ENCODE data around the gene ARL5A. TPM values are rescaled to one million over a fixed set of nuclear protein-coding genes. Genes with fewer than 3 reads are reported as not detected.

ARL5A gene
- total and polyA plus RNA-seq, 8 donors, result 4.6 to 27.5 (median 16.5) TPM

DNA sequence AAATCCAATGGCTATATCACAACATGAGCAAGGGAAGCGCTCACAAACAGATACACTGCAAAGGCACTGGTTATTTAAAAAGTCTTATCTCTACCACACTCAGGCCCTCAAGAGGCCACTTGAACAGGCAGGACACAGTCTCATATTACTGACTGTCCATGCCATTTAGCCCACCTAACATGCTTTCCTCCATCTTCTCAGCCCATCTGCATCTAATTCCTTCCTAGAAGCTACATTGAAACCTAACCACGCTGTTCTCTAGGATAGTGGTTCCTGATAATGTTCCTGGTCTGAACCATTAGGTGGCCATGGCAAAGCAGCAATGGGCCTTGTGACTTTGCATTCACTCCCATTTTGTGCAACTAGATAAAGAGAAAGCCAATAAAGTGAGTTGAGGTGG, 71.4 kb downstream of the ARL5A start:
- no peaks in the 10 kb centered on the region for H3K36me3 ChIP-seq
- 95 to 99% methylated on average over 2 of the region's 2 CpGs for WGBS, 2 donors
- no peak for FAIRE-seq
- H3K4me3 ChIP-seq, result no peak overlapping the region
- no peak overlapping the region for H3K27ac ChIP-seq
- no peak for ATAC-seq
- H3K9me3 ChIP-seq, result no peaks in the 10 kb centered on the region
- DNase-seq, result no peak
- TF ChIP-seq, protein P1, sequence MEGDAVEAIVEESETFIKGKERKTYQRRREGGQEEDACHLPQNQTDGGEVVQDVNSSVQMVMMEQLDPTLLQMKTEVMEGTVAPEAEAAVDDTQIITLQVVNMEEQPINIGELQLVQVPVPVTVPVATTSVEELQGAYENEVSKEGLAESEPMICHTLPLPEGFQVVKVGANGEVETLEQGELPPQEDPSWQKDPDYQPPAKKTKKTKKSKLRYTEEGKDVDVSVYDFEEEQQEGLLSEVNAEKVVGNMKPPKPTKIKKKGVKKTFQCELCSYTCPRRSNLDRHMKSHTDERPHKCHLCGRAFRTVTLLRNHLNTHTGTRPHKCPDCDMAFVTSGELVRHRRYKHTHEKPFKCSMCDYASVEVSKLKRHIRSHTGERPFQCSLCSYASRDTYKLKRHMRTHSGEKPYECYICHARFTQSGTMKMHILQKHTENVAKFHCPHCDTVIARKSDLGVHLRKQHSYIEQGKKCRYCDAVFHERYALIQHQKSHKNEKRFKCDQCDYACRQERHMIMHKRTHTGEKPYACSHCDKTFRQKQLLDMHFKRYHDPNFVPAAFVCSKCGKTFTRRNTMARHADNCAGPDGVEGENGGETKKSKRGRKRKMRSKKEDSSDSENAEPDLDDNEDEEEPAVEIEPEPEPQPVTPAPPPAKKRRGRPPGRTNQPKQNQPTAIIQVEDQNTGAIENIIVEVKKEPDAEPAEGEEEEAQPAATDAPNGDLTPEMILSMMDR (IDR thresholded peaks at IDR 0.05), result no peak
- no peaks in the 10 kb centered on the region for H3K4me1 ChIP-seq
- H3K27me3 ChIP-seq, result no peaks in the 10 kb centered on the region
- intact Hi-C loops (cut with DNase I), result no loop called here

DNA sequence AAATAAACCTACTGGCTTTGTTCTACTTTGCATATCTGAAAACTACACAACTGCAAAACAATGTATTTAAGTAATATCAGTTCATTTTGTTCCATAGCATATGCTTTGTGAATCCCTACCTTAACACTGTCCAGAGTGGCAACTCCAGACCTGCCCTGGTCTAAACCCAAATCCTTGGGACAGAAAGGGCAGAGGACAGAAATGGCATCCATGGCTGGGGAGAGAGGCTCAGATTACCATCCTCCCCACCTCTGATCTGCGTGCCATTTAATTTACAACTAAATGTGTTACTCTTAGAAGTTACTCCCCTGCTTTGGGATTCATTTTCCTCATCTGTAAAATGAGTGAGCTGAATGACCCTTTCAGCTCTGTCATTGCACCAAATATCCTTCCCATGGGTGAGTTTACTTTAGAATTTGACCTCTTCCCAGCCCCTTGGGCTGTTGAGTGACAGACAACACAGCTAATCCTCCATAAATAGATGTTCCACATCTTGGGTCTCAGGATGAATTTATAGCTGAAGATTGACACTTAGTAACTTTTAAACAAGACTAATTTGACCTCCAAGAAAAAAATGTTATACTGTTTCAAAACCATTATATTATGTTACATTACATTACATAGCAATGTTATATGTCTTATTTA, 73.8 kb downstream of the ARL5A start:
- H3K27ac ChIP-seq, result no peak overlapping the region
- H3K9me3 ChIP-seq, result no peaks in the 10 kb centered on the region
- DNase-seq (no peak), ATAC-seq (no peak), FAIRE-seq (no peak)
- 94 to 97% methylated on average over 1 of the region's 1 CpG for WGBS, 2 donors
- TF ChIP-seq, protein P1 (IDR thresholded peaks at IDR 0.05), result no peak
- H3K36me3 ChIP-seq, result no peaks in the 10 kb centered on the region
- no peaks in the 10 kb centered on the region for H3K4me1 ChIP-seq
- H3K27me3 ChIP-seq, result no peaks in the 10 kb centered on the region
- intact Hi-C loops (cut with DNase I), result no loop called here
- H3K4me3 ChIP-seq, result no peak overlapping the region

DNA sequence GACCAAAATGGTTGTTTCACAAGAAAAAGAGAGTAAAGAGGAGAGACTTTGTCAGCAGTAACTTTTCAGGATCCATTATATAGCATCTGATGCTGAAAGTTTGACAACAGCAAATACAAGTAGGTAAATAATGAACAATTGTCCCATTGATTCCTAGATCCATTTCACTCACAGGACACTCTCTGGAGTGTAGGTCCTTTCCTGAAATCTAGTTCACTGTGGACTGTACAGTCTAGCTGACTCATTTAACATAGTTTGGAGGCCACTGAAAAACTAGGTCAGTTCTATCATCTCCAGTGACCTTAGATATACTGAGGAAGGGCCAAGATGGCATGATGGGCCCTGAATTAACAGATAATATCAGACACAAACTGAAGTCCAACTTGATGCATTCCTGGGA, 74.7 kb downstream of the ARL5A start:
- DNase-seq (no peak), FAIRE-seq (no peak), ATAC-seq (no peak)
- Histone ChIP-seq H3K36me3 (no peaks in the 10 kb centered on the region), H3K9me3 (no peaks in the 10 kb centered on the region), H3K27ac (no peak overlapping the region), H3K4me1 (no peaks in the 10 kb centered on the region), H3K27me3 (no peaks in the 10 kb centered on the region), H3K4me3 (no peak overlapping the region)
- TF ChIP-seq, protein P1 (IDR thresholded peaks at IDR 0.05), result no peak
- intact Hi-C loops (cut with DNase I), result no loop called here

Other genes with a start within 250 kb of the ARL5A start
- gene NEB, start 93.9 kb downstream of the ARL5A start, total RNA-seq, result 1 to 10 TPM in 1 of 6 donors, under 1 TPM in 5; 0.58 to 1.5 (median 0.70) TPM
- gene NEB, start 93.9 kb downstream of the ARL5A start, polyA plus RNA-seq, result 1 to 10 TPM in 1 of 2 donors, under 1 TPM in 1; 0.99 to 2.5 TPM

Data from pancreas (tissue), 10 donors.